ENCODE data around the gene CYP27A1. TPM values are rescaled to one million over a fixed set of nuclear protein-coding genes. Genes with fewer than 3 reads are reported as not detected.

CYP27A1 gene
- total and polyA plus RNA-seq, 4 donors = 112 to 354 (median 305) TPM

GRCh38 chr2:218734190-218734975, 47.6 kb upstream of the CYP27A1 start:
- no peaks in the 10 kb centered on the region for H3K9me3 ChIP-seq (ENCODE audit: control insufficient read depth in 4 of 4, low read length in 3 of 4)
- H3K27me3 ChIP-seq (ENCODE audit: control insufficient read depth in 4 of 4, insufficient read depth in 4 of 4, low read length in 3 of 4) = no peaks in the 10 kb centered on the region
- H3K27ac ChIP-seq (ENCODE audit: low read depth in 1 of 2, low read length in 2 of 2) = peak overlapping the region; percentile 62 to 81
- no peak overlapping the region for H3K4me3 ChIP-seq (ENCODE audit: low read depth in 1 of 3, low read length in 3 of 3)
- H3K4me1 ChIP-seq (ENCODE audit: control insufficient read depth in 4 of 4, insufficient read depth in 4 of 4, low read length in 3 of 4) = peaks cover 4 to 38% (median 17%) of the 10 kb centered on the region in 4 donors
- peaks cover 4 to 10% (median 8%) of the 10 kb centered on the region in 4 donors for H3K36me3 ChIP-seq (ENCODE audit: control insufficient read depth in 4 of 4, insufficient read depth in 3 of 4, low read depth in 1 of 4, low read length in 3 of 4)
- TF ChIP-seq JUND (IDR thresholded peaks at IDR 0.05) (no peak), GABPA (IDR thresholded peaks at IDR 0.05 in 1 of 2, conservative IDR thresholded peaks at IDR 0.05 in 1 of 2) (no peak), HNF4A (conservative IDR thresholded peaks at IDR 0.05) (no peak), RXRA (IDR thresholded peaks at IDR 0.05) (no peak)
- TF ChIP-seq, protein P1, sequence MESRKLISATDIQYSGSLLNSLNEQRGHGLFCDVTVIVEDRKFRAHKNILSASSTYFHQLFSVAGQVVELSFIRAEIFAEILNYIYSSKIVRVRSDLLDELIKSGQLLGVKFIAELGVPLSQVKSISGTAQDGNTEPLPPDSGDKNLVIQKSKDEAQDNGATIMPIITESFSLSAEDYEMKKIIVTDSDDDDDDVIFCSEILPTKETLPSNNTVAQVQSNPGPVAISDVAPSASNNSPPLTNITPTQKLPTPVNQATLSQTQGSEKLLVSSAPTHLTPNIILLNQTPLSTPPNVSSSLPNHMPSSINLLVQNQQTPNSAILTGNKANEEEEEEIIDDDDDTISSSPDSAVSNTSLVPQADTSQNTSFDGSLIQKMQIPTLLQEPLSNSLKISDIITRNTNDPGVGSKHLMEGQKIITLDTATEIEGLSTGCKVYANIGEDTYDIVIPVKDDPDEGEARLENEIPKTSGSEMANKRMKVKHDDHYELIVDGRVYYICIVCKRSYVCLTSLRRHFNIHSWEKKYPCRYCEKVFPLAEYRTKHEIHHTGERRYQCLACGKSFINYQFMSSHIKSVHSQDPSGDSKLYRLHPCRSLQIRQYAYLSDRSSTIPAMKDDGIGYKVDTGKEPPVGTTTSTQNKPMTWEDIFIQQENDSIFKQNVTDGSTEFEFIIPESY (IDR thresholded peaks at IDR 0.05) = no peak
- DNase-seq (ENCODE audit: low spot score) = no peak
- no peak overlapping the region for H3K9ac ChIP-seq (ENCODE audit: low read depth in 1 of 2, low read length in 2 of 2)
- 97% methylated on average over 8 of the region's 8 CpGs for WGBS

GRCh38 chr2:218736531-218736930, 45.4 kb upstream of the CYP27A1 start:
- Histone ChIP-seq H3K27ac (ENCODE audit: low read depth in 1 of 2, low read length in 2 of 2) (no peak overlapping the region), H3K4me3 (ENCODE audit: low read depth in 1 of 3, low read length in 3 of 3) (no peak overlapping the region), H3K4me1 (ENCODE audit: control insufficient read depth in 4 of 4, insufficient read depth in 4 of 4, low read length in 3 of 4) (peaks cover 4 to 39% (median 15%) of the 10 kb centered on the region in 4 donors), H3K27me3 (ENCODE audit: control insufficient read depth in 4 of 4, insufficient read depth in 4 of 4, low read length in 3 of 4) (no peaks in the 10 kb centered on the region), H3K9me3 (ENCODE audit: control insufficient read depth in 4 of 4, low read length in 3 of 4) (no peaks in the 10 kb centered on the region), H3K36me3 (ENCODE audit: control insufficient read depth in 4 of 4, insufficient read depth in 3 of 4, low read depth in 1 of 4, low read length in 3 of 4) (peaks cover 10 to 15% (median 12%) of the 10 kb centered on the region in 4 donors), H3K9ac (ENCODE audit: low read depth in 1 of 2, low read length in 2 of 2) (no peak overlapping the region)
- TF ChIP-seq HNF4G (IDR thresholded peaks at IDR 0.05) = no peak
- no peak for TF ChIP-seq FOXA1 (IDR thresholded peaks at IDR 0.05)
- 89% methylated on average over 2 of the region's 2 CpGs for WGBS
- DNase-seq (ENCODE audit: low spot score) = no peak

DNA sequence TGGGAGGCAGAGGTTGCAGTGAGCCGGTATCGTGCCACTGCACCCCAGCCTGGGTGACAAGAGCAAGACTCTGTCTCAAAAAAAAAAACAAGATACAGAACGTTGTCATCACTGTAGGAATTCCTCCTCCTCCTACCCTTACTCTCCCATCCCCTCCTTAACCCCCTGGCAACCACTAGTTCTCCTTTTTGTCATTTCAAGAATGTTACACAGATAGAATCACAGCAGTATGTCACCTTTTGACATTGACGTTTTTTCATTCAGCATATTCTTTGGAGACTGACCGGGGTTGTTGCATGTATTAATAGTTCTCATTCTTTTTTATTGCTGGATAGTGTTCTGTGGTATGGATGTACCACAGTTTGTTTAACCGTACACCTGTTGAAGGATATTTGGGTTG, 38.9 kb upstream of the CYP27A1 start:
- 89% methylated on average over 6 of the region's 6 CpGs for WGBS
- H3K36me3 ChIP-seq (ENCODE audit: control insufficient read depth in 4 of 4, insufficient read depth in 3 of 4, low read depth in 1 of 4, low read length in 3 of 4) = peaks cover 6 to 33% (median 18%) of the 10 kb centered on the region in 4 donors

More for the DNA sequence above, 38.9 kb upstream of the CYP27A1 start:
- Histone ChIP-seq H3K4me1 (ENCODE audit: control insufficient read depth in 4 of 4, insufficient read depth in 4 of 4, low read length in 3 of 4) (peaks cover 0 to 5% (median 0%) of the 10 kb centered on the region in 4 donors), H3K27me3 (ENCODE audit: control insufficient read depth in 4 of 4, insufficient read depth in 4 of 4, low read length in 3 of 4) (no peaks in the 10 kb centered on the region), H3K4me3 (ENCODE audit: low read depth in 1 of 3, low read length in 3 of 3) (no peak overlapping the region), H3K27ac (ENCODE audit: low read depth in 1 of 2, low read length in 2 of 2) (no peak overlapping the region), H3K9me3 (ENCODE audit: control insufficient read depth in 4 of 4, low read length in 3 of 4) (no peaks in the 10 kb centered on the region), H3K9ac (ENCODE audit: low read depth in 1 of 2, low read length in 2 of 2) (no peak overlapping the region)
- TF ChIP-seq JUND (IDR thresholded peaks at IDR 0.05) (no peak), RXRA (IDR thresholded peaks at IDR 0.05) (no peak), SP1 (IDR thresholded peaks at IDR 0.05) (no peak), FOXA2 (IDR thresholded peaks at IDR 0.05) (no peak), NR2F2 (IDR thresholded peaks at IDR 0.05) (no peak), HNF4G (IDR thresholded peaks at IDR 0.05) (no peak), YY1 (IDR thresholded peaks at IDR 0.05) (no peak), FOXA1 (IDR thresholded peaks at IDR 0.05) (no peak), RAD21 (IDR thresholded peaks at IDR 0.05) (no peak)
- TF ChIP-seq, protein P2, sequence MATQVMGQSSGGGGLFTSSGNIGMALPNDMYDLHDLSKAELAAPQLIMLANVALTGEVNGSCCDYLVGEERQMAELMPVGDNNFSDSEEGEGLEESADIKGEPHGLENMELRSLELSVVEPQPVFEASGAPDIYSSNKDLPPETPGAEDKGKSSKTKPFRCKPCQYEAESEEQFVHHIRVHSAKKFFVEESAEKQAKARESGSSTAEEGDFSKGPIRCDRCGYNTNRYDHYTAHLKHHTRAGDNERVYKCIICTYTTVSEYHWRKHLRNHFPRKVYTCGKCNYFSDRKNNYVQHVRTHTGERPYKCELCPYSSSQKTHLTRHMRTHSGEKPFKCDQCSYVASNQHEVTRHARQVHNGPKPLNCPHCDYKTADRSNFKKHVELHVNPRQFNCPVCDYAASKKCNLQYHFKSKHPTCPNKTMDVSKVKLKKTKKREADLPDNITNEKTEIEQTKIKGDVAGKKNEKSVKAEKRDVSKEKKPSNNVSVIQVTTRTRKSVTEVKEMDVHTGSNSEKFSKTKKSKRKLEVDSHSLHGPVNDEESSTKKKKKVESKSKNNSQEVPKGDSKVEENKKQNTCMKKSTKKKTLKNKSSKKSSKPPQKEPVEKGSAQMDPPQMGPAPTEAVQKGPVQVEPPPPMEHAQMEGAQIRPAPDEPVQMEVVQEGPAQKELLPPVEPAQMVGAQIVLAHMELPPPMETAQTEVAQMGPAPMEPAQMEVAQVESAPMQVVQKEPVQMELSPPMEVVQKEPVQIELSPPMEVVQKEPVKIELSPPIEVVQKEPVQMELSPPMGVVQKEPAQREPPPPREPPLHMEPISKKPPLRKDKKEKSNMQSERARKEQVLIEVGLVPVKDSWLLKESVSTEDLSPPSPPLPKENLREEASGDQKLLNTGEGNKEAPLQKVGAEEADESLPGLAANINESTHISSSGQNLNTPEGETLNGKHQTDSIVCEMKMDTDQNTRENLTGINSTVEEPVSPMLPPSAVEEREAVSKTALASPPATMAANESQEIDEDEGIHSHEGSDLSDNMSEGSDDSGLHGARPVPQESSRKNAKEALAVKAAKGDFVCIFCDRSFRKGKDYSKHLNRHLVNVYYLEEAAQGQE (IDR thresholded peaks at IDR 0.05) = no peak
- TF ChIP-seq, protein P3, sequence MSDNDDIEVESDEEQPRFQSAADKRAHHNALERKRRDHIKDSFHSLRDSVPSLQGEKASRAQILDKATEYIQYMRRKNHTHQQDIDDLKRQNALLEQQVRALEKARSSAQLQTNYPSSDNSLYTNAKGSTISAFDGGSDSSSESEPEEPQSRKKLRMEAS (IDR thresholded peaks at IDR 0.05) = no peak
- TF ChIP-seq, protein P4, sequence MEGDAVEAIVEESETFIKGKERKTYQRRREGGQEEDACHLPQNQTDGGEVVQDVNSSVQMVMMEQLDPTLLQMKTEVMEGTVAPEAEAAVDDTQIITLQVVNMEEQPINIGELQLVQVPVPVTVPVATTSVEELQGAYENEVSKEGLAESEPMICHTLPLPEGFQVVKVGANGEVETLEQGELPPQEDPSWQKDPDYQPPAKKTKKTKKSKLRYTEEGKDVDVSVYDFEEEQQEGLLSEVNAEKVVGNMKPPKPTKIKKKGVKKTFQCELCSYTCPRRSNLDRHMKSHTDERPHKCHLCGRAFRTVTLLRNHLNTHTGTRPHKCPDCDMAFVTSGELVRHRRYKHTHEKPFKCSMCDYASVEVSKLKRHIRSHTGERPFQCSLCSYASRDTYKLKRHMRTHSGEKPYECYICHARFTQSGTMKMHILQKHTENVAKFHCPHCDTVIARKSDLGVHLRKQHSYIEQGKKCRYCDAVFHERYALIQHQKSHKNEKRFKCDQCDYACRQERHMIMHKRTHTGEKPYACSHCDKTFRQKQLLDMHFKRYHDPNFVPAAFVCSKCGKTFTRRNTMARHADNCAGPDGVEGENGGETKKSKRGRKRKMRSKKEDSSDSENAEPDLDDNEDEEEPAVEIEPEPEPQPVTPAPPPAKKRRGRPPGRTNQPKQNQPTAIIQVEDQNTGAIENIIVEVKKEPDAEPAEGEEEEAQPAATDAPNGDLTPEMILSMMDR (IDR thresholded peaks at IDR 0.05; ENCODE audit: low read depth, low read length, missing input control) = no peak
- no peak for DNase-seq (ENCODE audit: low spot score)
